WTC11 (cell line): ENCODE measurements around the gene SLC6A20. TPM values are rescaled to one million over a fixed set of nuclear protein-coding genes. Genes with fewer than 3 reads are reported as not detected.

Experiments
- ATAC-seq: fragments of 200-7000 bp; cut with Tn5 transposase; 2 replicates; pipeline ENCODE4 v1.10.0; 2021; ENCODE audit warnings: mild to moderate bottlenecking, moderate library complexity
- CTCF ChIA-PET: fragments of 300-600 bp; sonication (Branson Sonifier 250); formaldehyde crosslinking; loops from one replicate; lab custom pipeline; 2021; ENCODE audit warnings: antibody characterized with exemption; lab: Charles Lee
- POLR2A ChIA-PET: fragments of 350-600 bp; sonication (Branson Sonifier 250); formaldehyde crosslinking; loops from one replicate; lab custom pipeline; 2021; ENCODE audit warnings: antibody characterized with exemption; lab: Charles Lee
- DNase-seq: peaks from one replicate; pipeline ENCODE4 v3.0.0; 2021; ENCODE audit warnings: low spot score
- H3K27ac Mint-ChIP-seq: 2 replicates; pipeline ENCODE4 v1.8.0; 2021; ENCODE audit warnings: mixed read lengths
- H3K27me3 Mint-ChIP-seq: 2 replicates; pipeline ENCODE4 v1.8.0; 2021; ENCODE audit warnings: low read depth, mild to moderate bottlenecking, moderate library complexity, mixed read lengths
- H3K36me3 Mint-ChIP-seq: 2 replicates; pipeline ENCODE4 v1.8.0; 2021; ENCODE audit warnings: mixed read lengths
- H3K4me1 Mint-ChIP-seq: 2 replicates; pipeline ENCODE4 v1.8.0; 2022; ENCODE audit warnings: mixed read lengths
- H3K4me3 Mint-ChIP-seq: 2 replicates; pipeline ENCODE4 v1.8.0; 2021; ENCODE audit warnings: mild to moderate bottlenecking, moderate library complexity, mixed read lengths
- H3K9me3 Mint-ChIP-seq: 2 replicates; pipeline ENCODE4 v1.8.0; 2021; ENCODE audit warnings: mixed read lengths
- AR ChIP-seq: fragments of 250-450 bp; sonication (Bioruptor Pico); IDR thresholded peaks from 2 replicates; pipeline ENCODE4 v1.9.0; 2021; ENCODE audit warnings: mild to moderate bottlenecking
- ARID4B ChIP-seq: sonication (generic); formaldehyde crosslinking; IDR thresholded peaks from 2 replicates; pipeline ENCODE4 v1.8.0; 2023; ENCODE audit warnings: missing genetic modification reagents, mild to moderate bottlenecking, borderline replicate concordance
- CDX4 ChIP-seq: fragments of 250-450 bp; sonication (Bioruptor Pico); IDR thresholded peaks from 2 replicates; pipeline ENCODE4 v1.9.0; 2021; ENCODE audit warnings: moderate library complexity, mild to moderate bottlenecking, inconsistent platforms, borderline replicate concordance
- ELF4 ChIP-seq: sonication (generic); formaldehyde crosslinking; IDR thresholded peaks from 2 replicates; pipeline ENCODE4 v1.8.1; 2022; ENCODE audit warnings: low read depth, mild to moderate bottlenecking, moderate library complexity, missing genetic modification reagents
- FOXK1 ChIP-seq: sonication (generic); formaldehyde crosslinking; IDR thresholded peaks from 2 replicates; pipeline ENCODE4 v1.8.0; 2022; ENCODE audit warnings: mild to moderate bottlenecking, moderate library complexity, missing genetic modification reagents
- IRF2 ChIP-seq: sonication (generic); formaldehyde crosslinking; IDR thresholded peaks from 2 replicates; pipeline ENCODE4 v1.8.0; 2022; ENCODE audit warnings: low read depth, missing genetic modification reagents, borderline replicate concordance
- MLX ChIP-seq: sonication (generic); formaldehyde crosslinking; IDR thresholded peaks from 2 replicates; pipeline ENCODE4 v1.8.1; 2023; ENCODE audit warnings: mild to moderate bottlenecking, missing genetic modification reagents, moderate library complexity
- NFATC4 ChIP-seq: fragments of 250-450 bp; sonication (Bioruptor Pico); IDR thresholded peaks from 2 replicates; pipeline ENCODE4 v1.9.0; 2021; ENCODE audit warnings: mild to moderate bottlenecking
- NFE2L1 ChIP-seq: sonication (generic); formaldehyde crosslinking; IDR thresholded peaks from 2 replicates; pipeline ENCODE4 v1.8.1; 2023; ENCODE audit warnings: missing genetic modification reagents
- RORB ChIP-seq: fragments of 250-450 bp; sonication (Bioruptor Pico); IDR thresholded peaks from 2 replicates; pipeline ENCODE4 v1.9.0; 2021; ENCODE audit warnings: mild to moderate bottlenecking
- TCF7 ChIP-seq: sonication (generic); formaldehyde crosslinking; IDR thresholded peaks from 2 replicates; pipeline ENCODE4 v1.8.0; 2022; ENCODE audit warnings: mild to moderate bottlenecking, low read depth, missing genetic modification reagents, moderate library complexity
- TEAD1 ChIP-seq: sonication (generic); formaldehyde crosslinking; IDR thresholded peaks from 2 replicates; pipeline ENCODE4 v1.8.0; 2022; ENCODE audit warnings: mild to moderate bottlenecking, missing genetic modification reagents
- ZNF232 ChIP-seq: sonication (generic); formaldehyde crosslinking; IDR thresholded peaks from 2 replicates; pipeline ENCODE4 v1.8.0; 2022; ENCODE audit warnings: mild to moderate bottlenecking, missing genetic modification reagents
- ZNF423 ChIP-seq: fragments of 250-450 bp; sonication (Bioruptor Pico); IDR thresholded peaks from 2 replicates; pipeline ENCODE4 v2.1.2; 2022; ENCODE audit warnings: mild to moderate bottlenecking, moderate library complexity
- ZNF671 ChIP-seq: fragments of 250-450 bp; sonication (Bioruptor Pico); IDR thresholded peaks from 2 replicates; pipeline ENCODE4 v1.8.0; 2021; ENCODE audit warnings: mild to moderate bottlenecking
- total RNA-seq: library from RNA; stranded (reverse); gene quantifications from 3 replicates; pipeline ENCODE4 v1.2.3, GENCODE V29; 2021
- TF ChIP-seq, protein P1 (sequence below): sonication (generic); formaldehyde crosslinking; IDR thresholded peaks from 2 replicates; pipeline ENCODE4 v1.8.0; 2022; ENCODE audit warnings: mild to moderate bottlenecking, missing genetic modification reagents
- TF ChIP-seq, protein P2 (sequence below): fragments of 250-450 bp; sonication (Bioruptor Pico); conservative IDR thresholded peaks from 2 replicates; pipeline ENCODE4 v1.9.0; 2021; ENCODE audit warnings: mild to moderate bottlenecking

Gene SLC6A20
- total RNA-seq, 1 experiment from 2014 or later, result 0.26 TPM

GRCh38 chr3:45787551-45787950 is 8.8 kb downstream of the SLC6A20 start:
- DNase-seq (no peak), ATAC-seq (no peak)
- Mint-ChIP-seq H3K4me1 (peaks cover 6% of the 10 kb centered on the region), H3K9me3 (peaks cover 39% of the 10 kb centered on the region), H3K4me3 (no peak overlapping the region), H3K27me3 (peaks cover 9% of the 10 kb centered on the region; the same call in 1 of the 2 replicates), H3K27ac (no peak overlapping the region), H3K36me3 (peaks cover 15% of the 10 kb centered on the region)
- TF ChIP-seq AR (no peak), NFE2L1 (CRISPR knock-in tag) (no peak), RORB (no peak), ZNF423 (CRISPR knock-in tag) (no peak), MLX (CRISPR knock-in tag) (no peak), CDX4 (no peak), TEAD1 (CRISPR knock-in tag) (no peak), NFATC4 (CRISPR knock-in tag) (no peak), ZNF671 (CRISPR knock-in tag) (no peak), ZNF232 (no peak), TCF7 (CRISPR knock-in tag) (no peak), ELF4 (CRISPR knock-in tag) (no peak), IRF2 (CRISPR knock-in tag) (no peak), ARID4B (CRISPR knock-in tag) (no peak), FOXK1 (no peak)
- TF ChIP-seq, protein P1, sequence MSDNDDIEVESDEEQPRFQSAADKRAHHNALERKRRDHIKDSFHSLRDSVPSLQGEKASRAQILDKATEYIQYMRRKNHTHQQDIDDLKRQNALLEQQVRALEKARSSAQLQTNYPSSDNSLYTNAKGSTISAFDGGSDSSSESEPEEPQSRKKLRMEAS (CRISPR knock-in tag), result no peak
- TF ChIP-seq, protein P2, sequence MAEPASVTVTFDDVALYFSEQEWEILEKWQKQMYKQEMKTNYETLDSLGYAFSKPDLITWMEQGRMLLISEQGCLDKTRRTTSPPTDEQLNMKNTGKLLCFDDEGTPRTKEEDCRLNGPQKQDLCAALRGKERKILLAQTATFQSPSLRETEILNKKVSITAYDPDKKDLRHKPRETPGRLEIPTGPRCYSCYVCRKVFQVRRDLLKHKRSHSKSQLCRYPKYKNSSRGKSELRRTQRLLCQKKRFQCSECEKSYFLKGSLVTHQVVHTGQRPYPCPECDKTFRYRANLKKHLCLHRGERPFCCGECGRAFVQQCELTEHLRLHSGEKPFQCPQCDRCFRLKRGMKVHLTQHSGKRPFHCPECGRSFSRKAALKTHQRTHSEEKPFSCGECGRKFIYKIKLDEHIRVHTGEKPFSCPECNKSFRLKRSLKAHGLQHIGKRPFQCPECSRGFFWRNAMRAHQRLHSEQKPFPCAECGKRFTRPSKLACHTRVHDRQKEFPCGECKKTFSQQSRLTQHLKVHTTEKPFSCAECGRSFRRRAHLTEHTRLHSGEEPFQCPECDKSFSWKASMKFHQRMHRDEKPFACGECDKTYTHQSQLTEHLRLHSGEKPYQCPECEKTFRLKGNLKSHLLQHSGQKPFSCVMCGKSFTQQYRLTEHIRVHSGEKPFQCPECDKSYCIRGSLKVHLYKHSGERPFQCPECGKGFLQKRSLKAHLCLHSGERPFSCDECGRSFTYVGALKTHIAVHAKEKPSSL (CRISPR knock-in tag), result no peak
- CTCF ChIA-PET, result interaction anchor here (2.0 kb wide), 1 partner anchor 26 kb away, joined by 4 read pairs; no protein-coding TSS in a partner anchor
- POLR2A ChIA-PET, result no interaction called here
